CD4-positive, CD25-positive, alpha-beta regulatory T cell (primary cell): Measurements from ENCODE around the gene GCN1. TPM values are rescaled to one million over a fixed set of nuclear protein-coding genes. Genes with fewer than 3 reads are reported as not detected.
"Not testable (repeated sequence)": the region's sequence is repeated elsewhere in the genome, so short reads cannot be mapped to it uniquely, and the experiment has no call there.

ENCODE experiments used
- ATAC-seq, 2 donors: fragments of 150-1000 bp; cut with Tn5 transposase; one replicate each; pipeline ENCODE4 v1.10.0; 2021; ENCODE audit warnings: low read depth in 2 of 2, moderate number of reproducible peaks in 2 of 2, moderate library complexity in 1 of 2
- DNase-seq, 3 donors: peaks; one replicate each; pipeline versions ENCODE4 v3.0.0 to v3.0.0-alpha.2; 2012 to 2022; ENCODE audit warnings: mixed read lengths in 1 of 3
- H3K27ac ChIP-seq: one replicate; pipeline ENCODE4 v1.7.0; 2013; ENCODE audit warnings: mild to moderate bottlenecking, low read length; ENCODE audit not compliant: insufficient read depth, poor library complexity, severe bottlenecking
- H3K27me3 ChIP-seq: one replicate; pipeline ENCODE4 v1.7.0; 2013; ENCODE audit warnings: low read length; ENCODE audit not compliant: control insufficient read depth, insufficient read depth
- H3K36me3 ChIP-seq: one replicate; pipeline ENCODE4 v1.7.0; 2013; ENCODE audit warnings: mild to moderate bottlenecking, low read length, moderate library complexity; ENCODE audit not compliant: control insufficient read depth, insufficient read depth
- H3K4me1 ChIP-seq: 2 replicates; pipeline ENCODE4 v1.7.0; 2013; ENCODE audit warnings: mild to moderate bottlenecking, low read length; ENCODE audit not compliant: insufficient read depth, control insufficient read depth, poor library complexity, severe bottlenecking
- H3K4me3 ChIP-seq: one replicate; pipeline ENCODE4 v1.7.0; 2013; ENCODE audit warnings: low read depth, mild to moderate bottlenecking, low read length, moderate library complexity
- H3K9me3 ChIP-seq, 2 experiments: 1 replicate in 1 of 2; 2 replicates in 1 of 2; pipeline ENCODE4 v1.7.0; 2013; ENCODE audit warnings: low read length in 2 of 2, mild to moderate bottlenecking in 1 of 2, moderate library complexity in 1 of 2; ENCODE audit not compliant: control insufficient read depth in 2 of 2
- H3K27ac Mint-ChIP-seq, 3 donors: one replicate each; pipeline ENCODE4 v1.8.0; 2020 to 2022; ENCODE audit warnings: mild to moderate bottlenecking in 3 of 3, mixed read lengths in 3 of 3, moderate library complexity in 2 of 3
- H3K27me3 Mint-ChIP-seq: one replicate; pipeline ENCODE4 v1.8.0; 2022; ENCODE audit warnings: mild to moderate bottlenecking, mixed read lengths
- H3K36me3 Mint-ChIP-seq: one replicate; pipeline ENCODE4 v1.8.0; 2020; ENCODE audit warnings: mixed read lengths
- H3K4me1 Mint-ChIP-seq, 4 donors: one replicate each; pipeline ENCODE4 v1.8.0; 2020 to 2022; ENCODE audit warnings: mixed read lengths in 4 of 4, mild to moderate bottlenecking in 1 of 4
- H3K4me3 Mint-ChIP-seq, 4 donors: one replicate each; pipeline ENCODE4 v1.8.0; 2020 to 2022; ENCODE audit warnings: mild to moderate bottlenecking in 4 of 4, mixed read lengths in 4 of 4, moderate library complexity in 3 of 4
- H3K9me3 Mint-ChIP-seq, 7 donors: one replicate each; pipeline ENCODE4 v1.8.0; 2020 to 2022; ENCODE audit warnings: mixed read lengths in 7 of 7, mild to moderate bottlenecking in 3 of 7, moderate library complexity in 2 of 7
- polyA plus RNA-seq, 4 donors: library from polyadenylated mRNA; unstranded; fragments of 300-500 nt; fragmentation: Illumina TruSeq; gene quantifications; one replicate each; pipeline ENCODE4 v1.2.3, GENCODE V29; 2021
- total RNA-seq: library from RNA; stranded (reverse); gene quantifications from one replicate; pipeline ENCODE4 v1.2.3, GENCODE V29; 2022

GCN1 gene
- total and polyA plus RNA-seq, 5 donors from 2014 or later: 17.0 to 115 (median 22.5) TPM

DNA sequence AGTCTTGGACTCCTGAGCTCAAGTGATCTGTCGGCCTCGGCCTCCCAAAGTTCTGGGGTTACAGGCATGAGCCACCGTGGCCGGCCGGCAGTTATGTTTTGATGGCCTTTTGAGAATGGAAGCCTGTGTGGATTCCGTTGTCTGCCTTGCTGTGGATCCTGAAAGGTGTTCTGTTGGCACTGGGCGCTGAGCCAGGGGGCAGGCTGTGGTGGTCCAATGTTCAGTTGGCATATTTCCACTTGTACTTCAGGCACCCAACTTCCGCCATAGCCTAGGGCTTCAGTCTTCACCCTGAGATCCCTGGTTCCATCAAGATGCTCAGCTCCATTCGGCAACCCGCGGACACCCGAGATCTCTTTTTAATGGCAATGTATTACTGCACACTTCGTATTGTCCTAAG lies 12.7 kb upstream of the GCN1 start:
- Histone ChIP-seq H3K36me3 (peaks cover 27% of the 10 kb centered on the region), H3K27ac (no peak overlapping the region), H3K9me3 (no peaks in the 10 kb centered on the region), H3K4me1 (peaks cover 3% of the 10 kb centered on the region), H3K27me3 (no peaks in the 10 kb centered on the region), H3K4me3 (no peak overlapping the region)
- peaks cover 0 to 5% (median 3%) of the 10 kb centered on the region in 4 donors for H3K4me1 Mint-ChIP-seq
- peaks cover 4% of the 10 kb centered on the region for H3K27me3 Mint-ChIP-seq
- ATAC-seq: no peak
- H3K9me3 Mint-ChIP-seq: peaks cover 0 to 2% (median 0%) of the 10 kb centered on the region in 7 donors
- no peak overlapping the region for H3K27ac Mint-ChIP-seq
- no peak overlapping the region for H3K4me3 Mint-ChIP-seq
- no peak for DNase-seq
- peaks cover 11% of the 10 kb centered on the region for H3K36me3 Mint-ChIP-seq

DNA sequence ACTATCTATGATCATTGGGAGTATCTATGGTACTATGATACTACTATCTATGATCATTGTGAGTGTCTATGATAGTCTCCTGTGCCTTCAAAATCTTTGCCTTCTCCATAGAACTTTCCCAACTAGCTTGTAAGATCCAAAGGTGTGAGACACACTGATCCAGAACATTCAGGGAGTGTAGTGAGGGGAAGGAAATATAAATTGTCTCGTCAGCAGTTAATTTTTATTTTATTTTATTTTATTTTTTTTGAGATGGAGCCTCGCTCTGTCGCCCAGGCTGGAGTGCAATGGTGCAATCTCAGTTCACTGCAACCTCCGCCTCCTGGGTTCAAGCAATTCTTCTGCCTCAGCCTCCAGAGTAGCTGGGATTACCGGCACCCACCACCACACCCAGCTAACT lies 12.3 kb upstream of the GCN1 start:
- not testable (repeated sequence) for H3K27ac Mint-ChIP-seq, H3K4me1 ChIP-seq, H3K4me1 Mint-ChIP-seq, H3K4me3 ChIP-seq, H3K27ac ChIP-seq, H3K27me3 ChIP-seq, H3K9me3 Mint-ChIP-seq, H3K9me3 ChIP-seq, H3K27me3 Mint-ChIP-seq, H3K36me3 Mint-ChIP-seq, DNase-seq, ATAC-seq
- peak overlapping the region in 1 of 4 donors; percentile 24 for H3K4me3 Mint-ChIP-seq
- peaks cover 22% of the 10 kb centered on the region for H3K36me3 ChIP-seq

DNA sequence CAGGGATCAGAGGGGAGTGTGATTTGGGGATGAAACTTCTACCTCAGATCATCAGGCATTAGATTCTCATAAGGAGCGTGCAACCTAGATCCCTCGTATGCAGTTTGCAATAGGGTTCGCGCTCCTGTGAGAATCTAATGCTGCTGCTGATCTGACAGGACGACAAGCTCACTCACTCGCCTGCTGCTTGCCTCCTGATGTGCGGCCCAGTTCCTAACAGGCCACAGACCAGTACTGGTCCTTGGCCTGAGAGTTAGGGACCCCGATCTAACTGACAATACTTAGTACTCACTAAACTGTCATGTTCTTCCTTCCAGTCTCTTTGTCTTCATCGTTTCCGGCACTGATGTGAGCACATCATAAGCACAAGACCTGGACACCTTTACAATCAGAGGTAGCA lies 11.7 kb upstream of the GCN1 start:
- H3K4me1 ChIP-seq: peaks cover 7% of the 10 kb centered on the region
- H3K9me3 Mint-ChIP-seq: peaks cover 0 to 2% (median 0%) of the 10 kb centered on the region in 7 donors

DNA sequence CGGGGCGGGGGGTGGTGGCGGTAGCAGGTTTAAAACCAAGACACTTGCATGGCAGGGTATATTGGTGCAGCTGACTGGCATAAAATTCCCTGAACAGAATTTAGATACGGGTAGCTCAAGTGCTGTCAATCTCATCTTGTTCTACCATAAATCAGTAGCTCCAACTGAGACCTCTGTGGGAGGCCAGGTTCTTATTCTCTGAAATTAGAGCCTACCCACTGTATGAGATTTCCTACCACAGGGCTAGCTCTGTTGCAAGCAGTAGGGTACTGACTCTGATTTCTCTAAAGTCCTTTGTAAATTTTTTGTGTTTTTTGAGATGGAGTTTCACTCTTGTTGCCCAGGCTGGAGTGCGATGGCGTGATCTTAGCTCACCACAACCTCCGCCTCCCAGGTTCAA lies 9.7 kb upstream of the GCN1 start:
- no peak for DNase-seq
- Histone ChIP-seq H3K9me3 (no peaks in the 10 kb centered on the region), H3K27ac (no peak overlapping the region), H3K4me1 (peaks cover 22% of the 10 kb centered on the region), H3K36me3 (peaks cover 7% of the 10 kb centered on the region), H3K4me3 (no peak overlapping the region), H3K27me3 (no peaks in the 10 kb centered on the region)
- H3K4me1 Mint-ChIP-seq: peaks cover 5 to 28% (median 14%) of the 10 kb centered on the region in 4 donors
- no peaks in the 10 kb centered on the region for H3K27me3 Mint-ChIP-seq
- ATAC-seq: no peak
- H3K27ac Mint-ChIP-seq: no peak overlapping the region
- H3K4me3 Mint-ChIP-seq: no peak overlapping the region
- H3K36me3 Mint-ChIP-seq: peaks cover 2% of the 10 kb centered on the region
- peaks cover 0 to 1% (median 0%) of the 10 kb centered on the region in 7 donors for H3K9me3 Mint-ChIP-seq

More for the DNA sequence above, 11.7 kb upstream of the GCN1 start:
- peaks cover 4% of the 10 kb centered on the region for H3K36me3 Mint-ChIP-seq
- H3K27me3 Mint-ChIP-seq: no peaks in the 10 kb centered on the region
- H3K4me3 ChIP-seq: no peak overlapping the region
- ATAC-seq: no peak
- H3K9me3 ChIP-seq: no peaks in the 10 kb centered on the region
- H3K27me3 ChIP-seq: no peaks in the 10 kb centered on the region
- peak overlapping the region in 2 of 4 donors; percentile 24 to 61 for H3K4me3 Mint-ChIP-seq
- no peak for DNase-seq
- peaks cover 1 to 8% (median 6%) of the 10 kb centered on the region in 4 donors for H3K4me1 Mint-ChIP-seq
- no peak overlapping the region for H3K27ac Mint-ChIP-seq
- peaks cover 17% of the 10 kb centered on the region for H3K36me3 ChIP-seq
- H3K27ac ChIP-seq: no peak overlapping the region

DNA sequence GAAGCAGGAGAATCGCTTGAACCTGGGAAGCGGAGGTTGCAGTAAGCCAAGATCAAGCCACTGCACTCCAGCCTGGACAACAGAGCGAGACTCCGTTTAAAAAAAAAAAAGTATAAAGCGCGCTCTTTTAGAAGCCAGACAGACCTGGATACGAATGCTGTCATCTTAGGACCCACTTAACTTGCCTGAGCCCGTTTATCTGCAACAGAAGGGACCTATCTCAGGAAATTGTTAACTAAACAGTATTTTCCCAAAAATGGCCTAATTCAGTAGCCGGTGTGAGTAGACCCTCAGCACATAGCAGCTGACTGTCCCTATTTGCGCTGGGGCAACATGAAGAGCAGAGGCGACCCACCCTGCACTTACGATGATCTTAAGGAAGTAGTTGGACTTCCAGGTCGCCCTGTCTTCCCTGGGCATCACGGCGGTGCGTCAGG lies 5.9 kb upstream of the GCN1 start:
- H3K4me1 Mint-ChIP-seq: peaks cover 5 to 43% (median 20%) of the 10 kb centered on the region in 4 donors
- H3K36me3 Mint-ChIP-seq: peaks cover 9% of the 10 kb centered on the region
- H3K9me3 ChIP-seq: no peaks in the 10 kb centered on the region
- H3K4me3 Mint-ChIP-seq: peak overlapping the region; percentile 95 to 99 (median 98)
- peaks cover 36% of the 10 kb centered on the region for H3K36me3 ChIP-seq
- H3K27ac ChIP-seq: peak overlapping the region; percentile 86
- peak overlapping the region; percentile 95 to 96 (median 96) for H3K27ac Mint-ChIP-seq
- peaks cover 0 to 1% (median 0%) of the 10 kb centered on the region in 7 donors for H3K9me3 Mint-ChIP-seq
- H3K27me3 Mint-ChIP-seq: no peaks in the 10 kb centered on the region
- no peaks in the 10 kb centered on the region for H3K27me3 ChIP-seq
- H3K4me3 ChIP-seq: peak overlapping the region; percentile 96
- ATAC-seq (no peak), DNase-seq (no peak)
- peaks cover 28% of the 10 kb centered on the region for H3K4me1 ChIP-seq

DNA sequence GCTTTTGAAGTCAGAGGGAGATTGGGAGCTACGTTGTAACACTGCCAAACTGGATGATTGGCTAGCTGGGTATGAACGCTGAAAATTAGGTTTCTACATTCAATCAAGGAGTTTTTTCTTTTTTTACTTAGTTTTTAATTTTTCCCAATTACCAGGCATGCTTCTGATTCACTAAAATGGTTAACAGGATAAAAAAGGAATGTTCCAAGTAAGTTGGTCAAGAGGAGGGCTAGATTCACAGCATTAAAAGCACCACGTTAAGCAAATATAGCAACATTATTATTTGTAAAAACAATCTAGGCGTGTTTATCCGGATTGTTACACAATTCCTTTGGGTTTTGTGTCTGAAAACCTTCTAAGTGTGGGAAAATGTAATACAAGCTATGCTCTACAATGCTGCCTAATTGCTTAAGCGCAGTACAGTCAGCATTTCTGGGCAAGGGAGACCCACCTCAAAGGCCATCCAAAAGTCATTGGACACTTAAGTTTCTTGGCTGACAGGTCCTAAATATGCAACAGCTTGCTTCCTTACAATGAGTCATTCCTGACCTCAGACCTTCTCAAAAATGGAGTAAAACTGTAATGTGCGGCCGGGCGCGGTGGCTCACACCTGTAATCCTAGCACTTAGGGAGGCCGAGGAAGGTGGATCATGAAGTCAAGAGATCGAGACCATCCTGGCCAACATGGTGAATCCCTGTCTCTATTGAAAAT lies 5.2 kb upstream of the GCN1 start:
- no peaks in the 10 kb centered on the region for H3K27me3 ChIP-seq
- Mint-ChIP-seq H3K4me1 (peaks cover 10 to 48% (median 24%) of the 10 kb centered on the region in 4 donors), H3K36me3 (peaks cover 9% of the 10 kb centered on the region), H3K27ac (peak overlapping the region; percentile 95 to 96 (median 96)), H3K9me3 (peaks cover 0 to 1% (median 0%) of the 10 kb centered on the region in 7 donors), H3K27me3 (no peaks in the 10 kb centered on the region), H3K4me3 (peak overlapping the region; percentile 95 to 99 (median 98))
- peaks cover 35% of the 10 kb centered on the region for H3K4me1 ChIP-seq
- H3K27ac ChIP-seq: peak overlapping the region; percentile 86
- DNase-seq (peak in 1 of 3 donors; percentile 8), ATAC-seq (no peak)
- peaks cover 36% of the 10 kb centered on the region for H3K36me3 ChIP-seq
- H3K4me3 ChIP-seq: peak overlapping the region; percentile 96
- no peaks in the 10 kb centered on the region for H3K9me3 ChIP-seq

DNA sequence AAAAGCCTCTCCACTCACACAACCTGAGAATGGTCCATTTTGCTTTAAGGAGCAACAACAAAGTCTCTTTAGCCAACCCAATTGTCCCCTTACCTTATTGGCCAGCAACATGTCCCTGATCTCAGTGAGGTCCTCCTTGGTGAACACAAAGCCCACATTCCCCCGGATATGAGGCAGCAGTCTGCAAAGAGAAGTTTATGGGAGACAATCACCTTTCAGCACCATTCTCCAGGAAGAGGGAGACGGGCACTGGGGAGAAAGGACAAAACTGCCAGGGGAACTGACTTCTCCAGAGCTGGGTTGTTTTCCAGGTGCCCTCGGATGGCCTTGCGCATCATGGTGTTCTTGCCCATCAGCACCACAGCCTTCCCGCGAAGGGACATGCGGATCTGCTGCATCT lies 4.5 kb upstream of the GCN1 start:
- Mint-ChIP-seq H3K9me3 (peaks cover 0 to 1% (median 0%) of the 10 kb centered on the region in 7 donors), H3K4me3 (peak overlapping the region; percentile 95 to 99 (median 98)), H3K27ac (peak overlapping the region; percentile 58 to 83 (median 72)), H3K36me3 (peaks cover 9% of the 10 kb centered on the region), H3K27me3 (no peaks in the 10 kb centered on the region), H3K4me1 (peaks cover 11 to 50% (median 25%) of the 10 kb centered on the region in 4 donors)
- Histone ChIP-seq H3K9me3 (no peaks in the 10 kb centered on the region), H3K4me1 (peaks cover 40% of the 10 kb centered on the region), H3K27ac (peak overlapping the region; percentile 86), H3K36me3 (peaks cover 36% of the 10 kb centered on the region), H3K4me3 (no peak overlapping the region), H3K27me3 (no peaks in the 10 kb centered on the region)
- no peak for DNase-seq
- ATAC-seq: no peak

DNA sequence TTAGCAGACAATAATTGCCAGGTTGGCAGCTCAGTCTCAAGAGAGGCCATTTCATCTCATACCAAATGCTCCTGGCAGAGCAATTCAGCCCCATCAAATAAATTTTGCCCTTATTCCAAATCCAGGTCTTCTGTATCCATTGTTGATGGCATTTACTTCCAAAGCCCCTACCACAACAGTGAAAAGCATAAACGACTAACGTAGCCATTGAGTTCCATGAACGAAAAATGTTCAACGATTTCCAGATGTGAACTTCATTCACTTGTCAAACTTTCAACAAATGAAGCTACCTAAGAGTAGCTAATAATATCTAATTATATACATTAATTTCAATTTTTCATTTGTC lies 3.0 kb upstream of the GCN1 start:
- peaks cover 36% of the 10 kb centered on the region for H3K36me3 ChIP-seq
- H3K4me1 ChIP-seq: peaks cover 51% of the 10 kb centered on the region
- peaks cover 0 to 1% (median 0%) of the 10 kb centered on the region in 7 donors for H3K9me3 Mint-ChIP-seq
- no peak overlapping the region for H3K27ac Mint-ChIP-seq
- H3K4me1 Mint-ChIP-seq: peaks cover 16 to 57% (median 30%) of the 10 kb centered on the region in 4 donors
- peak overlapping the region in 3 of 4 donors; percentile 60 to 99 (median 65) for H3K4me3 Mint-ChIP-seq
- no peak overlapping the region for H3K27ac ChIP-seq
- H3K27me3 Mint-ChIP-seq: no peaks in the 10 kb centered on the region
- H3K36me3 Mint-ChIP-seq: peaks cover 9% of the 10 kb centered on the region
- no peak for ATAC-seq
- no peak for DNase-seq
- no peak overlapping the region for H3K4me3 ChIP-seq
- no peaks in the 10 kb centered on the region for H3K27me3 ChIP-seq
- H3K9me3 ChIP-seq: no peaks in the 10 kb centered on the region
